NCI-H2107 (cell line): ENCODE data around the gene UBE2J2.

Experiments
- DNase-seq: peaks from one replicate; lab custom pipeline; 2025; lab: John Stamatoyannopoulos, UW

UBE2J2 gene

GRCh38 chr1:1211541-1212441 is 61.9 kb downstream of the UBE2J2 start:
- DNase-seq, result no peak

GRCh38 chr1:1210726-1211540 is 62.7 kb downstream of the UBE2J2 start:
- DNase-seq, result no peak

- DNase-seq, result no peak
These were observed 64.8 kb downstream of the UBE2J2 start for GRCh38 chr1:1208713-1209433.

GRCh38 chr1:1207571-1207892 is 66.1 kb downstream of the UBE2J2 start:
- no peak for DNase-seq

- no peak for DNase-seq
These were observed 66.6 kb downstream of the UBE2J2 start for GRCh38 chr1:1206966-1207531.

- DNase-seq, result no peak
These were observed 67.2 kb downstream of the UBE2J2 start, which contains the start of gene TNFRSF18 for GRCh38 chr1:1206376-1206965. Gene TNFRSF18 (minus strand): TSS chr1:1206592. CDS start chr1:1206571, 21 bp downstream.

- DNase-seq, result no peak
These were observed 67.8 kb downstream of the UBE2J2 start for GRCh38 chr1:1205769-1206375.

GRCh38 chr1:1204998-1205768 is 68.5 kb downstream of the UBE2J2 start:
- DNase-seq, result no peak

- DNase-seq, result no peak
These were observed 69.2 kb downstream of the UBE2J2 start for GRCh38 chr1:1204425-1204920.
